Inflammatory macrophage (primary cell): ENCODE results near the gene ZSCAN10.
A peak's percentile ranks its signal among the peaks of the same experiment; 100 is the strongest.

ENCODE experiments used
- DNase-seq, 2 donors: peaks; one replicate each; pipeline ENCODE4 v3.0.0-alpha.2; 2020 to 2022

ZSCAN10 gene

DNA sequence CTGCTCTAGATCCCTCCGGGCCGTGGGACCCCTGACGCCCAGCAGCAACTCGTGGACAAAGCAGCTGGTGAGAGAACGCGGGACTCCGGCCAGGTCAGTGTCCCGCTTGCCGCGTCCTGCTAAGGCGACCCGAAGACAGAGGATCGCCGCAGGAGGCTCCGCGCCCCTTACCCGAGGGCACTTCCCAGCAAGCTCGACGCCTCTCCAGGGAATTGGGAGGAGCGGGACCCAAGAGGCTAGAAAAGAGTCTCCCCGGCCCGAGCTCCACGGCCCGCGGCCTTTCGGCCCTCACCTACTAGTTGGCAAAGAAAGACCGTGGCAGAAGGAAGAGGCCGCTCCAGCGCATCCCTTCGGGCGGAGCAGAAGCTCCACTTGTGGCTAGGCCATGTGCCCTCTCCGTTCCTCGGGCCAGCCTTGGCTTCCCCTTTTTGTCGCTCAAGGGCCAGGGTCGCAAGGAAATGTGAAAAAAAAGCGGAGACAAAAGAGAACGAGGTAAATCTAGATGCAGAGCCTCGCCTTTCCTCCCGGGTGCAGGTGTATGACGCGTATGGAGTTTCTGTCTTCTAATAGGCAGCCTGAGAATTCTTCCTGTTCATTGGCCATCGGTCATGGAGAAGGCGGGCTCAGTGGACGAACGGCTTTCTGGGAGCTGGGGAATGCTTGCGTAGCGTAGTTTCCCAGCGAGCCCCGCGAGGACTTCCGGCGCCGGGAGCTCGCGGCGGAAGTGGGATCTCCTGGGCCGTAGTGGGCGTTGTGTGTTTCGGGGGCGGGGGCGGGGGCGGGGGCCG, 35.4 kb upstream of the ZSCAN10 start, which contains the start of gene ZNF213:
TSS of gene ZNF213 (plus strand) at position 692 of the 788 bp plus-strand sequence. CDS start 2,252 bp downstream, outside the sequence.
- DNase-seq = peak; percentile 96 to 97

GRCh38 chr16:3133844-3134243, 34.8 kb upstream of the ZSCAN10 start:
- DNase-seq = no peak

DNA sequence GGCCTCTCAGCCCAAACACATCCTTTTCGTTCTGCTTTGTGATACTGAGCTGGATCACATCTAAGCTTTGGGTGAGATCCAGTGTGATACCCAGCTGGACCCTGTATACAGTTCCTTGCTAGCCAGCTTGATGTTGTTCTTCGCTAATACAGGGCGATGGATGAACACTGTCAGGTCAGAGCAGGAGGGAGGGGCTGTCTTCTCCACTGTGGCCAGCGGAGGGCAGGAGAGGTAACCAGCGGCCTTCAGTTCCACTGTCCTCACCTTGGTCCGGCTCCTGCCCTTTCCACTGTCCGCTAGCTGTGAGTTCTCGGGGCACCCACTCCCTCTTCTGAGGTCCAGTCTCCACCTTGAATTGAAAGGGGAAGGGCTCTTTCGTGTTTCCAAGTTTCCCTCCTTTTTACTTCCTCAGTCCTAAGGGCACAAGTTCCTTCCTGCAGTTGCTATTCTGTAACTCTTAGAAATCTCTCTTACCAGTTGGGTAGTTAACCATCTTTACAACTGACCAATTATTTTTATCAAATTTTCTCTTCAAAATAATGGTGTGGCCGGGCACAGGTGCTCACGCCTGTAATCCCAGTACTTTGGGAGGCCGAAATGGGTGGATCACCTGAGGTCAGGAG, 32.8 kb upstream of the ZSCAN10 start:
- peak; percentile 20 to 25 for DNase-seq

DNA sequence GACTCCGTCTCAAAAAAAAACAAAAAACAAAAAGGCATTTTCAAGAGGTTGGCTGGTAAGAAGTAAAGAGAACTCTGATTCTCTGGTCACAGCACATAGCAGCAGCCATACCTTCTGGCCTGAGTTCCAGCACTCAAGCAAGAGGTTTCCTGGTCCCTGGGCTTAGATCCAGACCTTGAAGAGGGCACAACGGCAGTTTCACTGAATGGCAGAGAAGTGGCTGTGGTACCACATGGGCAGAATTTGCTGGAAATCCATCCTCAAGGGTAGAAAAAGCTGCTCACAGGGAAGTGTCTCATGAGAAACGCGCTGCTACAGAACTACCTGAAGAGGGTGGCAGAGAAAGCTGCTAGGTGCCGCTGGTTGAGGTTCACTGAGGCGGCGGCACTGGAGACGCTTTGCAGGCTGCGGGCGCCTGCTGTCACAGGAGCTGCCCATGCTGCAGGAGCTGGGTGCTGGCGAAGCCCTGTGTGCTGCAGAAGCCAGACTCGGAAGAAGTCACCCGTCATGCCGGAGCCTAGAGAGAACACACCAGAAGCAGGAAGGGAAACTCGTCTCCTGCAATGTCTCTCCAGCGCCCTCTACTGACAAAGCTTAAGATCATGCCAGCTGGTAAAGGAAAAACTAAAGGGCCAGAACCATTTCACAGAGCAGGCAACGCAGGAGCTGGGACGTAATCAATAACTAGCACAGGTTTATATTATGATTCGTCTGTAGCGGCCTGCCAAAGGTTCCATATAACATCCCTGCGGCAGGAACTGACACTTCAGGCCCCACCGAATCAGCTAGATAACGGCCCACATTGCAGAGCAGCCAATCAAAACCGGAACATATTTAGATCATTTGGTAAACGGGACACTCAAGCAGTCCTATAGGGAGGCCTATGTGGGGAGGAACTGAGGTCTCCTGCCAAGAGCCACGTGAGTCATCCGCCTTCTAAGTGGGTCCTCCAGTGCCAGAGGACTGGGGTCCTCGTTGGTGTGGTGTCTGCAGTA, 30.3 kb upstream of the ZSCAN10 start:
- DNase-seq = peak; percentile 84 to 86

GRCh38 chr16:3127745-3128144, 28.7 kb upstream of the ZSCAN10 start:
- no peak for DNase-seq

DNA sequence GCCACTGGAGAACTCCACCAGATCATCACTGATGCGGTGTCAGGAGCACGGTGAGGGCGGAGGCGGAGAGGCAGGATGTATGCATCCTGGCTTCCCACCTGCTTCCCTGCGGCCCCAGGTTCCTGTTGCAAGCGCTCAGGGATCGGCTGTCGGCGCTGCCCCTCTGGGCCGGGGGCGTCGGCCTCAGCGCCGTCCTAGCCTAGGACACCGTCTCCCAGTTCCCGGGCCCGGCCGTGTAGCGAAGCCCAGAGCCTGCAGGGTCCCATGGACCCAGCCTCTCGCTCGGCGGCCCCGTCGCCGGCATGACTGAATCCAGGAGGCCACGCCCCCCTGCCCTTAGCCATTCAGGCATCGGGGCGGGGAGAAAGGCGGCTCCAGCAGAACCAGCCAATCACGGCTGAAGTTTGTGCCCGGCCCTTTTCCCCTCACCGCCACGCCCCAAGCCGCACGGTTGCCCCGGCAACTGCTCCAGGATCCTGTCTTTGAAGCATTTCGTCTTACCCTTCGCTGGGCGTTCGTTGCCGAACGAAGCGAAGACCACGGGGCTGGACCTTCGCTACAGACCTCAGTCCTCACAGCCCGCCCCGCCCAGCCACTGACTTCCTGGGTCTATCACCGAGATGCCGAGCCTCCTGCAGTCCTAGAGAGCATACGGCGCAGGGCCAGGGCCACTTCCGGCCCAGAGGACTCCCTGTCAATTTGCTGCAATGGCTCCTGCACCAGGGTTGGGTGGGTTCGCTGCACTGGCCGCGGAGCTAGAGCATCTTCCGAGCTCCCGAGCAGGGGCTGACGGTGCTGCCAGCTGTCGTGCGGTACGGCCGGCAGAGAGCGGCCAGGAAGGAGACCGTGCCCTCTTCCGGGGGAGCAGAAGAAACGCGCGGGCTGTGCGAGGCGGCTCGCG, 25.1 kb upstream of the ZSCAN10 start:
- peak; percentile 95 for DNase-seq

DNA sequence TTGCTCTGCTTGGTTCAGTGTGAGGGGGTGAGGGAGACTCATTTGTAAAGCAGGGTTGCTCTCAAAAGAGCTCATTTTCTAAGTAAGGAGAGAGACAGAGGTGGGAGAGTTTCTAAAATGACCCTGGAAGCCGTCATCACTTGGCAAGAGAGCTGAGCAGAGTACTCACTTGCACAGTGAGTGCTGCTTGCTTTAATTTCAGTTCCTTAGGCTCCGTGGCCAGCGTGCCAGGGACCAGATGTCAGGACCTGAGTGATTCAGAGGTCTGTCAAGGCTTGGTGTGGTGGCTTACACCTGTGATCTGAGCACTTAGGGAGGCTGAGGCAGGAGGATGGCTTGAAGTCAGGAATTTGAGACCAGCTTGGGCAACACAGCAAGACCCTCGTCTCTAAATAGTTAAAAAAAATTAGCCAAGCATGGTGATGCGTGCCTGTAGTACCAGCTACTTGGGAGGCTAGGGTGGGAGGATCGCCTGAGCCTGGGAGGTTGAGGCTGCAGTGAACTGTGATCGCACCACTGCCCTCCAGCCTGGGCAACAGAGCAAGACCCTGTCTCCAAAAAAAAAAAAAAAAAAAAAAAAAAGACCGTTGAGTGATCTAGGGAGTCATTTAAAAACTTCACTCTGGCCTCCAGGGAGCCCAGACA, 24.0 kb upstream of the ZSCAN10 start:
- DNase-seq = no peak

DNA sequence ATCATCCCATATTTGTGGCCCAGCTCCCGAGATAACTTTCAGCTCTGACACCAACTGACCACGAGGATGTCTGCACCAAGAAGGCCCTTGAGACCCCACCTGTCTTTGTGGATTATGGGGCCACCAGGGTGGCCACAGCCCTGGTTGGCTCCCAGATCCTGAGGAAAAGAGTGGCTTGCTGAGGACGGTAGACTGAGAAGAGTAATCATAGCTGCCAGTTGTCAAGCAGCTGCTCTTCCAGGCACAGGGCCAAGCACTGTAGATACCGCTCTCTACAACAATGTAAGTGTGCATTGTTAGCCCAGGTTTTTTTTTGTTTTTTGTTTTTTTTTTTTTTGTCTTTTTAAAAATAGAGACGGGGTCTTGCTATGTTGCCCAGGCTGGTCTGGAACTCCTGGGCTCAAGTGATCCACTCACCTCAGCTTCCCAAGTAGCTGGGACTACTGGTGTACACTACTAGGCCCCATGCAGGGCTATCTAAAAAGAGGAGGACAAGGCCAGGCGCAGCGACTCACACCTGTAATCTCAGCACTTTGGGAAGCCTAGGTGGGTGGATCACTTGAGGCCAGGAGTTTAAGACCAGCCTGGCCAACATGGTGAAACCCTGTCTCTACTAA, 22.9 kb upstream of the ZSCAN10 start:
- DNase-seq = no peak

GRCh38 chr16:3120435-3120834, 21.3 kb upstream of the ZSCAN10 start:
- no peak for DNase-seq

DNA sequence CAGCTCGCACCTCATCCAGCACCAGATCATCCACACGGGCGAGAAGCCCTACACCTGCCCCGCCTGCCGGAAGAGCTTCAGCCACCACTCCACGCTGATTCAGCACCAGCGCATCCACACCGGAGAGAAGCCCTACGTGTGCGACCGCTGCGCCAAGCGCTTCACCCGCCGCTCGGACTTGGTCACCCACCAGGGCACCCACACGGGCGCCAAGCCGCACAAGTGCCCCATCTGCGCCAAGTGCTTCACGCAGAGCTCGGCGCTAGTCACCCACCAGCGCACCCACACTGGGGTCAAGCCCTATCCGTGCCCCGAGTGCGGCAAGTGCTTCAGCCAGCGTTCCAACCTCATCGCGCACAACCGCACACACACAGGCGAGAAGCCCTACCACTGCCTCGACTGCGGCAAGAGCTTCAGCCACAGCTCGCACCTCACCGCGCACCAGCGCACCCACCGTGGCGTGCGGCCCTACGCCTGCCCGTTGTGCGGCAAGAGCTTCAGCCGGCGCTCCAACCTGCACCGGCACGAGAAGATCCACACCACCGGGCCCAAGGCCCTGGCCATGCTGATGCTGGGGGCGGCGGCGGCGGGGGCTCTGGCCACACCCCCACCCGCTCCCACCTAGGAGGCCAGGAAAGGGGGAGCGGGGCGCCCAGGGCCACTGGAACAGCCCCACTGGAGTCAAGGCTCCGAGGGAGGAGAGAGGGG, 20.8 kb upstream of the ZSCAN10 start:
- no peak for DNase-seq

DNA sequence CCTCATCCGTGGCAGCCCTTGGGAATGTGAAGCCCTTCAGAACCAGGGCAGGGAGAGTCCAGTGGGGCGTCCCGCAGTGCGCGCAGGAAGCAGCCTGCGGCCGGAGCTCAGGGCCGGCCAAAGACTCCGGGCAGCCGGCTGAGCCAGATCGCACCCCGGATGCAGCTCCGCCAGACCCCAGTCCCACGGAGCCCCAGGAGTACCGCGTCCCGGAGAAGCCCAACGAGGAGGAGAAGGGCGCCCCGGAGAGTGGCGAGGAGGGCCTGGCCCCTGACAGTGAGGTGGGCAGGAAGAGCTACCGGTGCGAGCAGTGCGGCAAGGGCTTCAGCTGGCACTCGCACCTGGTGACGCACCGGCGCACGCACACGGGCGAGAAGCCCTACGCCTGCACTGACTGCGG, 20.2 kb upstream of the ZSCAN10 start:
- DNase-seq = no peak

DNA sequence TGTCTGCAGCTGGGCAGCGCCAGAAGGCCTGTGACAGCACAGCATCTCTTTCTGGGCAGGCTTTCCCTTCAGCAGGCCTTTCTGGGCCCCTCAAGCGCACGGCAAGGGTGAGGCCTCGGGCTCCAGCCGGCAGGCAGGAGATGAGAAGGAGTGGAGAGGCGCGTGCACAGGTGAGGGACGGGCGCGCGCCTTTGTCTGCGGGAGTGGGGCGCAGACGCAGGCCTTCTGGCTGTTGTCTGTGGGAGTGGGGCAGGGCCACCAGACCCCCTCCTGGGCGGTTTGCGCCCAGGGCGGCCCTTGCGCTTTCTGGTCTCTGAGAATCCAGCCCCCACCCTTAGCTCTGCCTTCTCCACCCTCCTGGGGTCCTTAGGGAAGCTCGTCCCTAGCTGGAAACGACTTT, 19.8 kb upstream of the ZSCAN10 start:
- DNase-seq = no peak

- no peak for DNase-seq
Observed at GRCh38 chr16:3118204-3118790, 19.2 kb upstream of the ZSCAN10 start.

GRCh38 chr16:3115561-3115960, 16.5 kb upstream of the ZSCAN10 start:
- DNase-seq = no peak

DNA sequence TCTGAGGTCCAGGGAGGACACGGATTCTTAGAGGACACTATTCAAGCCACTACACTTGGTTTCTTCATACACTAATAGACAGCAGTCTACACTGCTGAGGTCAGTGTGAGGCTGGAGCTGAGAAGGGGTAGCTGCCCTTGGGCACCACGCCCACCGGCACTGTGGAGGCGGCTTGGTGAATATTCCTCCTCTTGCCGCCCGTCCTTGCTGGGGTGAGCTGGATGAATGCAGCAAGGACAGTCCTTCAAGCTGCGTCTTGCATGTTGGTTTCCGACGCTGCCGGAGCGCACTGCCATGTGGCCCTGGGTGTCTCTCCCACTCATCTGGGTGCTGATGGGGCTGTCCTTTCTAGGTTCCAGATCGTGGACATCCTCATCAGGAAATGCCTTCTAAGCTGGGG, 15.9 kb upstream of the ZSCAN10 start:
- no peak for DNase-seq

- DNase-seq = no peak
Observed at GRCh38 chr16:3113765-3114479, 14.8 kb upstream of the ZSCAN10 start.

DNA sequence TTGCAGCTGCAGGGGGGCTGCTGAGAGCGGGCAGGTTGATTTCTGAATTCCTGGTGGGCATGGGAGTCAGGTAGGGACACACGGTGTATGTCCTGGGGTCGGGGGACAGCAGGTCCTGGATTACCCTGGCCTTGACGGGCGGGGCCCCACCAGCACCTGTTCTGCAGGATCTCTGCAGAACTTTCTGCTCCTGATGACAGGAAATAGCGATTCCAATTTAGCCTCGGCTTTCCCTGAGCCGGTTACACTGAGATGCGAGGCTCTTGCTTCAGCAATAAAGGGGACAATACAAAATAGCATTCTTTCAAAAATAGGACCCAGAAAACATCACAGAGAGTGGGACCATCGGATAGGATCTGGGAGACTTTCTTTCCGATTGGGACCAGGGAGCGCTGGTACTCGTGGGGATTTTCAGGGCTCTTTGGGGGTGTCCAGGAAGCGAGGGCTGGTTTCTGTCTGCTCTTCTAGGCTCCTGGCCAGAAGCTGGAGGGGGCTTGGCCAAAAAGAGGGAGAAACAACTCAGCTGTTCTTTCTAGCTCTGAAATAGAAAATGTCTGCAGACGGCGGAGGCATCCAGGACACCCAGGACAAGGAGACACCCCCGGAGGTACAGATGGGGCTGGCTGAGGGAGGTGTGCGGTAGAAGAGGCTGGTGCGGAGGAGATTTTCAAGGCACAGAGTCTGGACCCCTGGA, 13.9 kb upstream of the ZSCAN10 start:
- DNase-seq = no peak
